NCI-H345 (cell line): ENCODE measurements around the gene C13orf46.

Experiments used
- DNase-seq: peaks from one replicate; lab custom pipeline; 2025; lab: John Stamatoyannopoulos, UW

Gene C13orf46

GRCh38 chr13:113954046-113954835 lies 19.6 kb downstream of the C13orf46 start:
- DNase-seq: no peak

- DNase-seq: no peak
Observed at GRCh38 chr13:113953561-113953960, 20.3 kb downstream of the C13orf46 start.

GRCh38 chr13:113952983-113953520 lies 20.8 kb downstream of the C13orf46 start:
- no peak for DNase-seq

GRCh38 chr13:113952151-113952982 lies 21.5 kb downstream of the C13orf46 start:
- DNase-seq: no peak

- DNase-seq: no peak
Observed at GRCh38 chr13:113951246-113951999, 22.5 kb downstream of the C13orf46 start.

GRCh38 chr13:113950451-113951245 lies 23.2 kb downstream of the C13orf46 start:
- no peak for DNase-seq

GRCh38 chr13:113949546-113949945 lies 24.3 kb downstream of the C13orf46 start:
- no peak for DNase-seq

GRCh38 chr13:113948034-113948742 lies 25.7 kb downstream of the C13orf46 start:
- DNase-seq: no peak

GRCh38 chr13:113947311-113948033 lies 26.4 kb downstream of the C13orf46 start:
- no peak for DNase-seq

GRCh38 chr13:113946409-113947181 lies 27.3 kb downstream of the C13orf46 start:
- DNase-seq: no peak

GRCh38 chr13:113945857-113946408 lies 27.9 kb downstream of the C13orf46 start:
- DNase-seq: no peak

GRCh38 chr13:113943821-113944565 lies 29.9 kb downstream of the C13orf46 start:
- no peak for DNase-seq

GRCh38 chr13:113942591-113943103 lies 31.2 kb downstream of the C13orf46 start:
- no peak for DNase-seq

GRCh38 chr13:113941571-113942191 lies 32.2 kb downstream of the C13orf46 start:
- DNase-seq: peak; percentile 61

GRCh38 chr13:113939944-113940297 lies 34.0 kb downstream of the C13orf46 start:
- no peak for DNase-seq

- DNase-seq: no peak
Observed at GRCh38 chr13:113939129-113939943, 34.5 kb downstream of the C13orf46 start.

GRCh38 chr13:113938716-113939115 lies 35.2 kb downstream of the C13orf46 start:
- peak; percentile 42 for DNase-seq
